Heart left ventricle (tissue), 16 donors: ENCODE results near the gene CARS2. TPM values are rescaled to one million over a fixed set of nuclear protein-coding genes. Genes with fewer than 3 reads are reported as not detected.

Experiments used
- ATAC-seq, 4 donors: fragments of 200-7000 bp; cut with Tn5 transposase; one replicate each; pipeline ENCODE4 v1.9.1; 2020 to 2022; ENCODE audit warnings: moderate library complexity in 4 of 4, mild to moderate bottlenecking in 3 of 4, moderate number of reproducible peaks in 1 of 4
- DNase-seq, 5 donors: peaks; one replicate each; pipeline ENCODE4 v3.0.0-alpha.2; 2020
- H3K27ac ChIP-seq, 12 donors: fragments of 200-600 bp; sonication (generic) in 4 of 12; one replicate each; pipeline versions ENCODE4 v1.5.0 to v1.8.0; 2016 to 2022; ENCODE audit warnings: mild to moderate bottlenecking in 2 of 12
- H3K27me3 ChIP-seq, 9 donors: fragments of 200-600 bp; sonication (generic) in 2 of 9; one replicate each; pipeline versions ENCODE4 v1.5.1 to v1.8.0; 2016 to 2022; ENCODE audit warnings: mild to moderate bottlenecking in 3 of 9
- H3K36me3 ChIP-seq, 9 donors: fragments of 200-600 bp; sonication (generic) in 2 of 9; one replicate each; pipeline versions ENCODE4 v1.5.0 to v1.8.0; 2018 to 2022; ENCODE audit warnings: mild to moderate bottlenecking in 2 of 9
- H3K4me1 ChIP-seq, 12 donors: fragments of 200-600 bp; sonication (generic) in 4 of 12; one replicate each; pipeline versions ENCODE4 v1.5.0 to v1.8.0; 2016 to 2022; ENCODE audit warnings: mild to moderate bottlenecking in 3 of 12
- H3K4me3 ChIP-seq, 12 donors: fragments of 200-600 bp; sonication (generic) in 4 of 12; one replicate each; pipeline versions ENCODE4 v1.5.0 to v1.8.0; 2017 to 2022; ENCODE audit warnings: mild to moderate bottlenecking in 9 of 12, moderate library complexity in 4 of 12
- H3K9me3 ChIP-seq, 12 donors: fragments of 200-600 bp; sonication (generic) in 4 of 12; one replicate each; pipeline versions ENCODE4 v1.5.0 to v1.8.0; 2016 to 2022; ENCODE audit warnings: mild to moderate bottlenecking in 1 of 12
- POLR2A ChIP-seq, 2 donors: fragments of 450-650 bp; IDR thresholded peaks; one replicate each; pipeline ENCODE4 v1.6.1; 2017; ENCODE audit warnings: antibody characterized with exemption in 2 of 2, mild to moderate bottlenecking in 2 of 2, moderate library complexity in 2 of 2
- WGBS, 4 donors: extraction: QIAGEN DNeasy Blood & Tissue Kit in 2 of 4; methylation state at CpG; one replicate each; pipeline versions ENCODE4 v1.1.5 to v1.1.7; 2013 to 2018; 5-methylcytosine and 5-hydroxymethylcytosine counted together
- intact Hi-C, 10 donors: fragments of 100-400 bp; cut with DNase I; formaldehyde crosslinking; loops; one replicate each; pipeline versions ENCODE4 v1.11.1 to v1.14.2; 2022
- polyA plus RNA-seq, 2 donors: library from polyadenylated mRNA; stranded (reverse); fragments of 200-250 nt; gene quantifications; one replicate each; pipeline ENCODE4 v1.2.3, GENCODE V29; 2013
- total RNA-seq, 9 donors: library from RNA; depleted of rRNA in 2 of 9; stranded (reverse); fragments of >200 nt in 2 of 9; fragmentation: NEBNext Ultra II Directional in 3 of 9; extraction: Animal tissue kit (Norgen Biotek cat#: 25700) in 3 of 9; gene quantifications; one replicate each; pipeline versions ENCODE4 v1.1.0 to v1.2.4, GENCODE V29; 2016 to 2023
- TF ChIP-seq, protein P1 (sequence below), 12 donors: fragments of 200-600 bp; sonication (generic) in 4 of 12; IDR thresholded peaks; one replicate each; pipeline versions ENCODE4 v1.5.0 to v1.8.0; 2018 to 2022; ENCODE audit warnings: antibody characterized with exemption in 12 of 12, mild to moderate bottlenecking in 5 of 12
- donor health status: ischemic (EF 13 %, LVEDD 7.1; RV severe dilation, severe dysfunction).
- donor health status: healthy with polysubstance abuse.
- donor health status: DM: no; HTN: yes; CAD: no.
- donor health status: DM: no; HTN: no; CAD: no.
- donor health status: ischemic (EF 25% LVEDD 6.9; RV normal size, moderate dysfunction).
- donor health status: ischemic (EF 25% LVEDD 5.7; RV mildly dilated, moderate dysfunction).
- donor health status: healthy.
- donor health status: DM: yes; HTN: yes; CAD: no.
- donor health status: ischemic (EF 35%, LVEDD 5.7; RV mildly dilated, moderate dysfunction).
- donor health status: nonischemic (EF 11% LVEDD 7.7; RV severe dilation, severe dysfunction).
- donor health status: DM: yes; HTN: yes; CAD: no.
- donor health status: PGD.
- donor health status: ischemic (EF 29% LVEDD 5.4; RV normal size, mild dysfunction).
- donor health status: nonischemic (EF 23%, LVEDD 6.1; RV moderate dilation, normal function).

The CARS2 gene
- total and polyA plus RNA-seq, 11 donors = 35.4 to 78.5 (median 44.3) TPM

DNA sequence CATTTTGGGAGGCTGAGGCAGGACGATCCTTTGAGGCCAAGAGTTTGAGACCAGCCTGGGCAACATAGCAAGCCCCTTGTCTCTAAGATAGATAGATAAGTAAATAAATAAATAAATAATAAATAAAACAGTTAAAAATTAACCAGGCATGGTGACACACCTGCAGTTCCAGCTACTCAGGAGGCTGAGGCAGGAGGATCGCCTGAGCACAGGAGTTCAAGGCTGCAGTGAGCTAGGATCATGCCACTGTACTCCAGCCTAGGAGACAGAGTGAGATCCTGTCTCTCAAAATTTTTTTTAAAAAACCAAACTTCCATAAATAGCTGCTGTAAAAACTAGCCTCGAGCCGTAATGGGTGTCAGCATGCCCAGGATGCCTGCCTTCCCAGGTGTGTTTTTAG, 104.9 kb downstream of the CARS2 start:
- WGBS, 4 donors = 79 to 91% (median 86%) methylated on average over 4 of the region's 4 CpGs
- TF ChIP-seq, protein P1, sequence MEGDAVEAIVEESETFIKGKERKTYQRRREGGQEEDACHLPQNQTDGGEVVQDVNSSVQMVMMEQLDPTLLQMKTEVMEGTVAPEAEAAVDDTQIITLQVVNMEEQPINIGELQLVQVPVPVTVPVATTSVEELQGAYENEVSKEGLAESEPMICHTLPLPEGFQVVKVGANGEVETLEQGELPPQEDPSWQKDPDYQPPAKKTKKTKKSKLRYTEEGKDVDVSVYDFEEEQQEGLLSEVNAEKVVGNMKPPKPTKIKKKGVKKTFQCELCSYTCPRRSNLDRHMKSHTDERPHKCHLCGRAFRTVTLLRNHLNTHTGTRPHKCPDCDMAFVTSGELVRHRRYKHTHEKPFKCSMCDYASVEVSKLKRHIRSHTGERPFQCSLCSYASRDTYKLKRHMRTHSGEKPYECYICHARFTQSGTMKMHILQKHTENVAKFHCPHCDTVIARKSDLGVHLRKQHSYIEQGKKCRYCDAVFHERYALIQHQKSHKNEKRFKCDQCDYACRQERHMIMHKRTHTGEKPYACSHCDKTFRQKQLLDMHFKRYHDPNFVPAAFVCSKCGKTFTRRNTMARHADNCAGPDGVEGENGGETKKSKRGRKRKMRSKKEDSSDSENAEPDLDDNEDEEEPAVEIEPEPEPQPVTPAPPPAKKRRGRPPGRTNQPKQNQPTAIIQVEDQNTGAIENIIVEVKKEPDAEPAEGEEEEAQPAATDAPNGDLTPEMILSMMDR (IDR thresholded peaks at IDR 0.05) = no peak
- TF ChIP-seq POLR2A (IDR thresholded peaks at IDR 0.05) = no peak
- no peak overlapping the region for H3K4me3 ChIP-seq
- intact Hi-C loops = no loop called here
- no peaks in the 10 kb centered on the region for H3K9me3 ChIP-seq
- H3K27ac ChIP-seq = no peak overlapping the region
- H3K36me3 ChIP-seq = no peaks in the 10 kb centered on the region
- ATAC-seq = no peak
- H3K27me3 ChIP-seq = no peaks in the 10 kb centered on the region
- peaks cover 0 to 5% (median 0%) of the 10 kb centered on the region in 12 donors for H3K4me1 ChIP-seq
- DNase-seq = no peak

DNA sequence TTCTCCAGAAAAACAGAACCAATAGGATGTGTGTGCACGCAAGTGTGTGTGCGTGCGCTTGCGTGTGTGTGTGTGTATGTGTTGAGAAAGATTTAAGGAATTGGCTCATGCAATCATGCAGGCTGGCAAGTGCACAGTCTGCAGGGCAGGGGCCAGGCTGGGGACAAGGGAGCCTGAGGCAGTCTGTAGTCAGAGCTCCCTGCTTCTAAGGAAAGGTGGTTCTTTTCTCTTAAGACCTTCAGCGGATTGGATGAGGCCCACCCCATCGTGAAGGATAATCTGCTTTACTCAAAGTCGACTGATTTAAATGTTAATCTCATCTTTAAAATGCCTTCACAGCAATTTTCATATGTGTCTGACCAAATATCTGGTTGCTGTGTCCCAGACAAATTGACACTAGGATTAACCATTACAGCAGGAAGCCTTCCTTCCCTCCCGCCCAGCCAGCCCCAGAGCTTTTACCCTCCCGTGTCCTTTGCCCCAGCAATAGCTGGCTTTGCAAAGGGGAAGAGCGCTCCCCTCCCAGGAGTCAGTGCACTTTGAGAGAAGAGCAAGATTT, 105.6 kb downstream of the CARS2 start:
- H3K4me1 ChIP-seq = peaks cover 0 to 5% (median 0%) of the 10 kb centered on the region in 12 donors
- WGBS, 4 donors = 83 to 87% (median 86%) methylated on average over 10 of the region's 10 CpGs
- H3K9me3 ChIP-seq = no peaks in the 10 kb centered on the region
- TF ChIP-seq, protein P1 (IDR thresholded peaks at IDR 0.05) = no peak
- no peak for TF ChIP-seq POLR2A (IDR thresholded peaks at IDR 0.05)
- H3K27ac ChIP-seq = no peak overlapping the region
- DNase-seq (no peak), ATAC-seq (no peak)
- H3K36me3 ChIP-seq = no peaks in the 10 kb centered on the region
- intact Hi-C loops = no loop called here
- H3K27me3 ChIP-seq = no peaks in the 10 kb centered on the region
- no peak overlapping the region for H3K4me3 ChIP-seq

GRCh38 chr13:110597041-110597689, 108.8 kb downstream of the CARS2 start:
- Histone ChIP-seq H3K4me1 (peaks cover 0 to 5% (median 0%) of the 10 kb centered on the region in 12 donors), H3K27ac (no peak overlapping the region), H3K9me3 (no peaks in the 10 kb centered on the region), H3K27me3 (no peaks in the 10 kb centered on the region), H3K36me3 (no peaks in the 10 kb centered on the region), H3K4me3 (no peak overlapping the region)
- TF ChIP-seq, protein P1 (IDR thresholded peaks at IDR 0.05) = no peak
- no peak for TF ChIP-seq POLR2A (IDR thresholded peaks at IDR 0.05)
- 64 to 70% (median 68%) methylated on average over 16 of the region's 16 CpGs for WGBS, 4 donors
- ATAC-seq = no peak
- DNase-seq = no peak
- intact Hi-C loops = loop anchor here in 6 of 10 donors (5.0 to 10.0 kb wide), 4 partner anchors 220 to 458 kb away; no protein-coding TSS in a partner anchor

DNA sequence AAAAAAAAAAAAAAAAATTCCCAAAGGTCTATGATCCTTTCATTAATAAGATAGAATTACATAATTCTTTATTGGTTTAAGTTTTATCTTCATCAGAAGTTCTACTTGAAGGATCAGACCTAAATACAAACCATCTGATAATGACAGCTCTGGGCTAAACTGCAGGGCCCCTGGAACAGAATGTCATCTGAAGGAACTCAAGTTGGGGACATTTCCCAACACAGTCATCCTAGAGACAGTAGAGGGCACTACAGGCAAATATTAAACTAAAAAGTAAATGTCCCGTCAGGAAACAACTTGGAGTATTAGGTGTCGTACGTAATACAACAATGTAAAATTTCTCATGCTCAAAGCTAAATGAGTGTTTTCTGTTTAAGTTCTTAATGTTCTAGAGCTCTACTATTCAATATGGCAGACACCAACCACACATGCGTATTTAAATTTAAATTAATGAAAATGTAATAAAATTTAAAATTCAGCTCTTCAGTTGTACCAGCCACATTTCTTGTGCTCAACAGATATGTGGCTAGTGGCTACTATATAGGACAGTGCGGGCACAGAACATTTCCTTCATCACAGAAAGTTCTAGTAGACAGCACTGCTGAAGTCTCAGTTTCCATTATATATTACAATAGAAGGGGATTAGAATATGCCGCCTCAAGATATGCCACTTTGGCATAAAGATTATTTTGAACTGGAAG, 112.3 kb downstream of the CARS2 start:
- no peak overlapping the region for H3K27ac ChIP-seq
- intact Hi-C loops = loop anchor here (1.0 to 10.0 kb wide), 7 partner anchors 51 to 461 kb away; no protein-coding TSS in a partner anchor
- DNase-seq = no peak
- peaks cover 0 to 5% (median 0%) of the 10 kb centered on the region in 12 donors for H3K4me1 ChIP-seq
- no peak overlapping the region for H3K4me3 ChIP-seq
- ATAC-seq = peak; percentile 81 to 94 (median 82)
- no peaks in the 10 kb centered on the region for H3K9me3 ChIP-seq
- WGBS, 4 donors = 45 to 46% (median 45%) methylated on average over 6 of the region's 6 CpGs
- TF ChIP-seq, protein P1 (IDR thresholded peaks at IDR 0.05) = peak; percentile 53 to 76 (median 64)
- TF ChIP-seq POLR2A (IDR thresholded peaks at IDR 0.05) = no peak
- no peaks in the 10 kb centered on the region for H3K27me3 ChIP-seq
- no peaks in the 10 kb centered on the region for H3K36me3 ChIP-seq
